PC-3 (cell line): Measurements from ENCODE around the gene RANBP10. TPM values are rescaled to one million over a fixed set of nuclear protein-coding genes. Genes with fewer than 3 reads are reported as not detected.

ENCODE experiments used
- ATAC-seq: fragments of 200-7000 bp; cut with Tn5 transposase; 2 replicates; pipeline ENCODE4 v1.9.1; 2020; ENCODE audit warnings: mild to moderate bottlenecking, moderate library complexity
- BruUV-seq: library from RNA; stranded (reverse); fragments of 400-500 nt; replicated peaks from 2 replicates; lab custom pipeline; 2021; lab: Mats Ljungman, UMichigan
- CTCF ChIA-PET: fragments of 300-600 bp; sonication (Branson Sonifier 250); formaldehyde crosslinking; loops from one replicate; lab custom pipeline; 2022; ENCODE audit warnings: antibody characterized with exemption; lab: Charles Lee
- POLR2A ChIA-PET: fragments of 300-600 bp; sonication (Branson Sonifier 250); formaldehyde crosslinking; loops from one replicate; lab custom pipeline; 2022; ENCODE audit warnings: antibody characterized with exemption; ENCODE audit not compliant: unreplicated experiment; lab: Charles Lee
- DNase-seq: peaks from one replicate; pipeline ENCODE4 v3.0.0-alpha.2; 2015
- H2AFZ ChIP-seq: fragments of 300-600 bp; sonication (generic); 2 replicates; pipeline ENCODE4 v1.6.0; 2016; ENCODE audit warnings: antibody characterized with exemption, low read length
- H3F3A ChIP-seq: fragments of 300-600 bp; sonication (generic); one replicate; pipeline ENCODE4 v1.6.0; 2017; ENCODE audit warnings: antibody characterized with exemption, low read length, control low read depth, mild to moderate bottlenecking; ENCODE audit not compliant: unreplicated experiment
- H3K27ac ChIP-seq: fragments of 300-600 bp; sonication (generic); 2 replicates; pipeline ENCODE4 v1.5.1; 2016; ENCODE audit warnings: mild to moderate bottlenecking, low read length
- H3K27me3 ChIP-seq: fragments of 300-600 bp; sonication (generic); 2 replicates; pipeline ENCODE4 v1.6.1; 2016; ENCODE audit warnings: low read length, mixed read lengths
- H3K36me3 ChIP-seq: fragments of 300-600 bp; sonication (generic); 2 replicates; pipeline ENCODE4 v1.6.1; 2016; ENCODE audit warnings: low read depth, mixed run types, low read length, mixed read lengths
- H3K4me1 ChIP-seq: fragments of 300-600 bp; sonication (generic); 2 replicates; pipeline ENCODE4 v1.5.1; 2016; ENCODE audit warnings: low read length; ENCODE audit not compliant: insufficient read depth
- H3K4me2 ChIP-seq: fragments of 300-600 bp; sonication (generic); 2 replicates; pipeline ENCODE4 v1.6.0; 2016; ENCODE audit warnings: low read length
- H3K4me3 ChIP-seq: fragments of 300-600 bp; sonication (generic); 2 replicates; pipeline ENCODE4 v1.5.1; 2016; ENCODE audit warnings: mild to moderate bottlenecking, low read length, mixed read lengths
- H3K79me2 ChIP-seq: fragments of 300-600 bp; sonication (generic); 2 replicates; pipeline ENCODE4 v1.6.1; 2017; ENCODE audit warnings: low read length, mixed read lengths
- H3K9ac ChIP-seq: fragments of 300-600 bp; sonication (generic); 2 replicates; pipeline ENCODE4 v1.6.0; 2016; ENCODE audit warnings: mild to moderate bottlenecking, low read length
- H3K9me2 ChIP-seq: fragments of 300-600 bp; sonication (generic); replicated peaks from 2 replicates; pipeline ENCODE4 v1.6.1; 2016; ENCODE audit warnings: mixed run types, low read length, mixed read lengths
- H3K9me3 ChIP-seq: fragments of 300-600 bp; sonication (generic); 2 replicates; pipeline ENCODE4 v1.6.1; 2016; ENCODE audit warnings: low read length, mixed read lengths
- H4K20me1 ChIP-seq: fragments of 300-600 bp; sonication (generic); 2 replicates; pipeline ENCODE4 v1.6.1; 2016; ENCODE audit warnings: low read length, mixed read lengths
- EZH2 ChIP-seq: fragments of 300-600 bp; sonication (generic); IDR thresholded peaks from one replicate; pipeline ENCODE4 v1.6.1; 2017; ENCODE audit warnings: antibody characterized with exemption, mild to moderate bottlenecking, low read length; ENCODE audit not compliant: unreplicated experiment
- EZH2phosphoT487 ChIP-seq: fragments of 300-600 bp; sonication (generic); IDR thresholded peaks from 2 replicates; pipeline ENCODE4 v1.6.1; 2018; ENCODE audit warnings: mild to moderate bottlenecking, antibody characterized with exemption, low read length, borderline replicate concordance
- intact Hi-C: fragments of 100-400 bp; cut with micrococcal nuclease; formaldehyde crosslinking; loops from 2 replicates; pipeline ENCODE4 v1.9.0; 2023
- total RNA-seq: library from RNA; depleted of rRNA; stranded (reverse); fragments of >200 nt; gene quantifications from 2 replicates; pipeline ENCODE4 v1.2.3, GENCODE V29; 2014
- TF ChIP-seq, protein P1 (sequence below): fragments of 300-600 bp; sonication (generic); conservative IDR thresholded peaks from 2 replicates; pipeline ENCODE4 v1.5.1; 2017; ENCODE audit warnings: antibody characterized with exemption, low read depth, mild to moderate bottlenecking, low read length

Gene RANBP10
- total RNA-seq, 1 experiment from 2014 or later, result 5.5 TPM

DNA sequence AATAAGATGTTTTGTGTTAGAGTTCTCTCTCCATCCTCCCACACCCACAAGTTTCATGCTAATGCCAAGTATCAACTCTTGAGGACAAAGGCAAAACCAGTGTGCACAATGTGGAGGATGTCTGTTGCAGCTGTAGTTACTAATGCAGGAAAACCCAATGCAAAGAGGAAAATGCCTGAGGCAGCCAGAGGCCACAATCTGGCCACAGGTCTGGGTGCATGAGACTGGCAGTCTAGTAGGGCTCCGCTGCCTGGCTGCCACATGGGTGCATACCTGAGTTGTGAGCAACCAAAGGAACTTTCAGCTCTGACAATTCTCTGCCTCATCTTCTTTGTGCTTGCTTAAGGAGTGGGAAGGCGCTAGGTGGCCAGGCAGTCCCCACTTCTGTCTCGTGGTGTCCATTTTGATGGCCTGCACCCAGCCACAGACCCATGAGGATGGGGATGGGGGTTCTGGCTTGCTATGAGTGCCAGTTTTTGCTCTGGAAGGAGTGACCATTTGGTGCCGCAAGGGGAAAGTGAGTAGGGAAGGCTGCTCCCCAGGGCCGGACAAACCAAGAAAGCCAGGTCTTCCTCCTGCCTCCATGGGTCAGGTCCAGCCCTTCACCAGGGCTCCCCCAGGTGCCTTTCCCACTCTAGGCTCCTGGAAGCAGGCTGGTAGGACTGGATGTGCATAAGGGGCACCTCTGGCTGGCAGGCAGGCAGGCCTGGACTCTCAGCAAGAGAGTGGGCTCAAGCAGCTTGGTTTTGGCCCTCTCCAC is 83.0 kb downstream of the RANBP10 start:
- no peaks in the 10 kb centered on the region for H4K20me1 ChIP-seq
- POLR2A ChIA-PET, result no interaction called here
- H3K9me3 ChIP-seq, result no peaks in the 10 kb centered on the region
- no peaks in the 10 kb centered on the region for H3K9me2 ChIP-seq
- no peak overlapping the region for H3K4me3 ChIP-seq
- BruUV-seq, result no TSS peak
- CTCF ChIA-PET, result no interaction called here
- ATAC-seq, result peak; percentile 53
- intact Hi-C loops, result loop anchor here (5.0 kb wide), 1 partner anchor 84 kb away; the partner anchor contains the start of genes RANBP10 and TSNAXIP1
- no peak overlapping the region for H3K4me2 ChIP-seq
- H3K27me3 ChIP-seq, result no peaks in the 10 kb centered on the region
- H3F3A ChIP-seq, result no peaks in the 10 kb centered on the region
- no peaks in the 10 kb centered on the region for H3K36me3 ChIP-seq
- DNase-seq, result peak; percentile 84
- no peak overlapping the region for H2AFZ ChIP-seq
- peak overlapping the region; percentile 58 for H3K27ac ChIP-seq
- H3K79me2 ChIP-seq, result peaks cover 8% of the 10 kb centered on the region
- H3K4me1 ChIP-seq, result peaks cover 23% of the 10 kb centered on the region
- TF ChIP-seq, protein P1, sequence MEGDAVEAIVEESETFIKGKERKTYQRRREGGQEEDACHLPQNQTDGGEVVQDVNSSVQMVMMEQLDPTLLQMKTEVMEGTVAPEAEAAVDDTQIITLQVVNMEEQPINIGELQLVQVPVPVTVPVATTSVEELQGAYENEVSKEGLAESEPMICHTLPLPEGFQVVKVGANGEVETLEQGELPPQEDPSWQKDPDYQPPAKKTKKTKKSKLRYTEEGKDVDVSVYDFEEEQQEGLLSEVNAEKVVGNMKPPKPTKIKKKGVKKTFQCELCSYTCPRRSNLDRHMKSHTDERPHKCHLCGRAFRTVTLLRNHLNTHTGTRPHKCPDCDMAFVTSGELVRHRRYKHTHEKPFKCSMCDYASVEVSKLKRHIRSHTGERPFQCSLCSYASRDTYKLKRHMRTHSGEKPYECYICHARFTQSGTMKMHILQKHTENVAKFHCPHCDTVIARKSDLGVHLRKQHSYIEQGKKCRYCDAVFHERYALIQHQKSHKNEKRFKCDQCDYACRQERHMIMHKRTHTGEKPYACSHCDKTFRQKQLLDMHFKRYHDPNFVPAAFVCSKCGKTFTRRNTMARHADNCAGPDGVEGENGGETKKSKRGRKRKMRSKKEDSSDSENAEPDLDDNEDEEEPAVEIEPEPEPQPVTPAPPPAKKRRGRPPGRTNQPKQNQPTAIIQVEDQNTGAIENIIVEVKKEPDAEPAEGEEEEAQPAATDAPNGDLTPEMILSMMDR, result no peak
- H3K9ac ChIP-seq, result no peak overlapping the region

DNA sequence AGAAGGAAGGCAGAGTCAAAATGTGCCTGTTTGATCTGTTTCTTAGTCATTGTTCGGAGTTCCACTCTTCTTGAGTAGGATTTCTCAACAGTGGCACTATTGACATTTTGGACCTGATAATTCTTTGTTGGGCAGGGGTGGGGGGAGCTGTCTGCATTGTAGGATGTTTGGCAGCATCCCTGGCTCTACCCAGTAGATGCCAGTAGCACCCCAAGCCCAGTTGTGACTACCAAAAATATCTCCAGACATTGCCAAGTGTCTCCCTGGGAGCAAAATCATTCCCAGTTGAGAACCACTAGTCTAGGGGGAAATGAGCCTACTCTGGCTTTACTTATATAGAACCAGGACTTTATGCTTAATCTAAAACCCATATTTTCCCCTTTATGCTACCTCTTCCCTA is 86.1 kb downstream of the RANBP10 start:
- POLR2A ChIA-PET, result no interaction called here
- Histone ChIP-seq H3K9me2 (no peaks in the 10 kb centered on the region), H3K36me3 (no peaks in the 10 kb centered on the region), H3K27ac (no peak overlapping the region), H2AFZ (no peak overlapping the region), H4K20me1 (no peaks in the 10 kb centered on the region), H3K9me3 (no peaks in the 10 kb centered on the region), H3K27me3 (no peaks in the 10 kb centered on the region), H3F3A (no peaks in the 10 kb centered on the region), H3K79me2 (peaks cover 39% of the 10 kb centered on the region), H3K9ac (no peak overlapping the region), H3K4me2 (peak overlapping the region; percentile 100), H3K4me1 (peaks cover 31% of the 10 kb centered on the region), H3K4me3 (peak overlapping the region; percentile 97; the same call in 1 of the 2 replicates)
- CTCF ChIA-PET, result interaction anchor here (1.3 kb wide), 1 partner anchor 96 kb away, joined by 4 read pairs; no protein-coding TSS in a partner anchor
- ATAC-seq, result no peak; the same call in 1 of the 2 replicates
- no peak for DNase-seq
- intact Hi-C loops, result loop anchor here (5.0 kb wide), 1 partner anchor 87 kb away; the partner anchor contains the start of genes RANBP10 and TSNAXIP1
- TF ChIP-seq, protein P1, result no peak
- TF ChIP-seq EZH2, result no peak
- no peak for TF ChIP-seq EZH2phosphoT487
- no TSS peak for BruUV-seq

GRCh38 chr16:67719778-67720144 is 86.6 kb downstream of the RANBP10 start:
- no peaks in the 10 kb centered on the region for H4K20me1 ChIP-seq
- peak overlapping the region; percentile 100 for H3K4me2 ChIP-seq
- no peaks in the 10 kb centered on the region for H3K36me3 ChIP-seq
- H3K27ac ChIP-seq, result no peak overlapping the region
- H3K79me2 ChIP-seq, result peaks cover 42% of the 10 kb centered on the region
- POLR2A ChIA-PET, result interaction anchor here (0.6 kb wide), 2 partner anchors 21 to 39 kb away, joined by 3 to 4 read pairs; no protein-coding TSS in a partner anchor
- BruUV-seq, result TSS peak; percentile 98
- H3K27me3 ChIP-seq, result no peaks in the 10 kb centered on the region
- no peaks in the 10 kb centered on the region for H3K9me3 ChIP-seq
- H3K4me1 ChIP-seq, result peaks cover 31% of the 10 kb centered on the region
- H3K9ac ChIP-seq, result peak overlapping the region; percentile 94
- intact Hi-C loops, result loop anchor here (5.0 kb wide), 1 partner anchor 88 kb away; the partner anchor contains the start of genes RANBP10 and TSNAXIP1
- H3K4me3 ChIP-seq, result peak overlapping the region; percentile 97
- no peaks in the 10 kb centered on the region for H3K9me2 ChIP-seq
- peak overlapping the region; percentile 64; the same call in 1 of the 2 replicates for H2AFZ ChIP-seq
- CTCF ChIA-PET, result interaction anchor here (0.5 to 1.3 kb wide), 3 partner anchors 11 to 97 kb away, joined by 3 to 4 read pairs (median 3); no protein-coding TSS in a partner anchor
- DNase-seq (no peak), ATAC-seq (peak; percentile 43)
- TF ChIP-seq, protein P1, result no peak
- no peak for TF ChIP-seq EZH2
- TF ChIP-seq EZH2phosphoT487, result no peak
- no peaks in the 10 kb centered on the region for H3F3A ChIP-seq
